H4 (cell line): ENCODE results near the gene JAG2. TPM values are rescaled to one million over a fixed set of nuclear protein-coding genes. Genes with fewer than 3 reads are reported as not detected.

ENCODE experiments used
- DNase-seq: peaks from one replicate; pipeline ENCODE4 v3.0.0-alpha.2; 2015; ENCODE audit warnings: low spot score
- total RNA-seq: library from RNA; depleted of rRNA; stranded (reverse); fragments of >200 nt; shearing (Covaris generic); gene quantifications from 2 replicates; pipeline ENCODE4 v1.2.3, GENCODE V29; 2014

JAG2 gene
- total RNA-seq, 1 experiment from 2014 or later = 0.48 TPM

DNA sequence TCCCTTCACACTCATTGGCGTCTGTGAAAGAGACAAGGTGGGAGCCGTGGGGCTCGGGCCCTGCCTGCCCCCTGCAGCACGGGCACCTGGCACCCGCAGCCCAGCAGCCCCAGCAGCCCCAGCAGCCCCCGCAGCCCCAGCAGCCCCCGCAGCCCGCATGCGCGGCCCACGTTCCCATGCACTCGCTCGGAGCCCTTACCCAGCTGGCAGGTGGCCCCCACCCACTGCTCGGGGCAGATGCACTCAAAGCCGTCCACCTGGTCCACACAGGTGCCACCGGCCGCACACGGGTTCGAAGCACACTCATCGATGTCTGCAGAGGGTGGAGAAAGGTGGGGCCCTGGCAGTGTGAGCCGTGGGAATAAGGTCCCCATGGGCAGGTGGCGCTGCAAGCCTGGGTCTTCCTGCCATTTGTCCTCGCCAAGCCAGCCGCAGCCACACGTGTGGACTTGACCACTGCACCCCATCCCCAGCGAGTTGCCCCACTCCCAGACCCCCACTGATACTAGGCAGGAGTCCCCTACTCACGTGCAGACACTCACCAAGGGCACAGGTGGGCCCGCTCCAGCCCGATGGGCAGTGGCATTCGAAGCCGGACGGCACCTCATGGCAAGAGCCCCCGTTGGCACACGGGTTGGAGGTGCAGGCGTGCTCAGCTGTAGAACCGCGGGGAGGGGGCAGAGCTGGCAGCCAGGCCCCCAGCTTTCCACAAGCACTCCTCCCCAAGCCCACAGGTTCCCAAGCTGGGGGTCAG, 17.3 kb downstream of the JAG2 start:
- no peak for DNase-seq

DNA sequence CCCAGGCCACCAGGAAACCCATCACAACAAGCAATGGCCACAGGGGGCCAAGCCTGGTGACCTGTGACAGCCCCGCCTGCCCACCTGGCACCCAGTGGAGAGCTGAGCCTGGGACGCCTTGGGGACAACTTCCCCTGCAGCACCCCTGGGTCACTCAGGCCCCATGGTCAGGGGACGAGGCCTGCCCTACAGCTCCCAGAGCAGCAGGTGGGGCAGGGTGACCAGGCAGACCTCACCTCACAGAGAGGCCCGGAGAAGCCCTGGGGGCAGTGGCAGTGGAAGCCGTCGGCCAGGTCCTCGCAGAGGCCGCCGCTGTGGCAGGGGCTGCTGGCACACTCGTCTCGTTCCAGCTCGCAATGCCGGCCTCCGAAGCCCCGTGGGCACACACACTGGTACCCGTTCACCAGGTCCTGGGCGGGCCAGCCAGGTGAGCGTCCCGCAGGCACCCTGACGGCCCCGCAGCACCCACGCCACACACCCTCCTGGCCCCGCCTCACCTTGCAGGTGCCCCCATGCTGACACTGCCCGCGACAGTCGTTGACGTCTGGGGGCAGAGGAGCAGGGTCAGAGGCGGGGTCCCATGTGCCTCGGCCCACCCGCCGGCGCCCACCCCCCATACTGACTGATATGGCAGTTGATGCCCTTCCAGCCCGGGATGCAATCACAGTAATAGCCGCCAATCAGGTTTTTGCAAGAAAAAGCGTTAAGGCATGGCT, 18.1 kb downstream of the JAG2 start:
- DNase-seq = no peak

DNA sequence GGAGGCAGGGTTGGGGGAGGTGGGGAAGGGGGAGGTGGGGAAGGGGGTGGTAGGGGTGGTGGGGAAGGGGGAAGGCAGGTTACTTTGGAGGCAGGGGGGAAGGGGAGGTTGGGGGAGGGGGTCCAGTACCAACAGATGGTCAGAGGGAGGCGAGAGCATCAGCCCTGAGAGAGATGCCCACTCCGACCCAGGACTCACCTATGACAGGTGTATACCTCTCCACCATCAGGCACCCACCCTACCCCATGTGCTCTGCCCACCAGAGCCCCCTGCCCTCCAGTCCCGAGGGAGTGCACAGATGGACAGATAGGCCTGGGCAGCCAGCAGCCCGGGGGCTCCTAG, 18.6 kb downstream of the JAG2 start:
- DNase-seq = no peak

DNA sequence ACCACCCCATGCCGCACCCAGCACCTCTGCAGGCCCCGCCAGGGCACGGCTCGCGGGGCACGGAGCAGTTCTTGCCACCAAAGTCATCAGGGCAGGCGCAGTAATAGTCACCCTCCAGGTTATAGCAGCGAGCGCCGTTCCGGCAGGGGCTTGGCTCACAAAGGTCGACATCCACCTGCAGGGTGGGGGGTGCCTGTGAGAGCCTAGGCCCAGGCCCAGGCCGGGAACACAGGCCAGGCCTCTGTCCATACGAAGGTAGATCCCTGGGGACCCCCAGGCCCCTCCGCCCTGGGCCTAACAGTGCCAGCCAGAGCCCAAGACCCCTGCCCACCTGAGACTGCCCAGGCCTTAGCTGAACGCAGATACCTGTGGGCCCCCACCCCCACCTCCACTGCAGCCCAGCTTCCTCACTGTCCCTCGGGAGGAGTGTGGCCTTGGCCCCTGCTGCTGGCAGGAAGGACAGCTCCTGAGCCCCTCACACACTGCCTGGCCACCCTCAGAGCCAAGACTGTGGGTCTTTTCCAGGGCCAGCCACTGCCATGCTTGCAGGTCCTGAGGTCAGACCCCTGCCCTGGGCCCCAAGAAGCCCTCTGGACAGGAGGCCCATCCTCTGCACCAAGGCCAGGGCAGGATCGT, 19.3 kb downstream of the JAG2 start:
- DNase-seq = no peak

DNA sequence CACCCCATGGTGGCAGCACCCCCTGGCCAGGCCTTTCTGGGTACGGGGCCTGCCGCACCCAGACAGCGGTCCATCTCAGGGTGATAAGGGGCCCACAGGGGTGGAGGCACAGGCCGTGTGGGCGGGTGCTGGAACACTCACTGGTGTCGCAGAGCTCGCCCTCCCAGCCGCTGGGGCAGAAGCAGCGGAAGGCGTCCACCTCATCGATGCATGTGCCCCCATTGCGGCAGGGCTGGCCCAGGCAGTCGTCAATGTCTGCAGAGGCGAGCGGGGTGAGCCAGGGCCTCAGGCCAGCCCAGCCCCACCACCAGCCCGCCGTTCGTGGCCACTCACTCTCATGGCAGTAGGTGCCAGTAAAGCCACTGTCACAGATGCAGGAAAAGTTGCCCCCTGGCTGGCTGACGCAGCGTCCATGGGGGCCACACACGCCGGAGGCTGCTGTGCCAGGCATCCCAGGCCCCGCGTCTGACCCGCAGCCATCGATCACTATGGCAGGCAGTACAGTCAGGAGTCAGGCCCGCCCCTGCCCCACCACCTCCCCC, 19.9 kb downstream of the JAG2 start:
- no peak for DNase-seq

DNA sequence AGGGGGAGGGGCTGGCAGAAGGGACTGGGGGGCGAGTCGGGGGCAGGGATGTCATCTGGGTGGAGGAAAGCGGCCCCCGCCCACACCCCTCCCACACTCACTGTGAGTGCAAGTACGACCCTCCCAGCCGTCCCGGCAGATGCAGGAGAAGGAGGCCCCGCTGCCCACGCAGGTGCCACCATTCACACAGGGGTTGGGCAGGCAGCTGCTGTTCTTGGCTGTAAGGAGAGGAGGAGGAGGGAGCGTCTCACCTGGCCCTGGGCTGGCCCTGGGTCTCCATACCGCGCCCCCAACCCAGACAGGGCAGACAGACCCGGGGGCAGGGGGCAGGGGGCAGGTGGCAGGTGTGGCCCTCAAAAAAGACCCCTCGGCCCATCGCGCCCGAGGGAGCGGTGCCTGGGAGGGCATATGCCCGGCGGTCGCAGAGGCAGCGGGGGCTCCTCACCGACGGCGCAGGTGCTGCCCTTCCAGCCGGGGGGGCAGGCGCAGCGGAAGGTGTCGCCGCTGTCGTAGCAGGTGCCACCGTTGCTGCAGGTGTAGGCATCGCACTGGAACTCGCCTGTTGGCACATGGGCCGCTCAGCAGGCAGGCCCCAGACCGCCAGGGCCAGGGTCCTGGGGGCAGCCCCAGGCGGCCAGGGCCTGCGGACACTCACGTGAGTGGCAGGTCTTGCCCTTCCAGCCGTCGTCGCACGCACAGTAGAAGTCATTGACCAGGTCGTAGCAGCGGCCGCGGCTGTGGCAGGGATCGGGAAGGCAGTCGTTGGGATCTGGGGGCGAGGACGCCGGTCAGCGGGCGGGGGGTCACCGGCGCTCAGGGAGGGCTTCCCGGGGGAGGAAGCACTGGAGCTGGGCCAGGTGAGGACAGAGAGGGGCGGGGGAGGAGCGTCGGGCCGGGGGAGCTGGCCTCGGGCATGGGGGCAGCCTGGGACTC, 20.6 kb downstream of the JAG2 start:
- DNase-seq = no peak

DNA sequence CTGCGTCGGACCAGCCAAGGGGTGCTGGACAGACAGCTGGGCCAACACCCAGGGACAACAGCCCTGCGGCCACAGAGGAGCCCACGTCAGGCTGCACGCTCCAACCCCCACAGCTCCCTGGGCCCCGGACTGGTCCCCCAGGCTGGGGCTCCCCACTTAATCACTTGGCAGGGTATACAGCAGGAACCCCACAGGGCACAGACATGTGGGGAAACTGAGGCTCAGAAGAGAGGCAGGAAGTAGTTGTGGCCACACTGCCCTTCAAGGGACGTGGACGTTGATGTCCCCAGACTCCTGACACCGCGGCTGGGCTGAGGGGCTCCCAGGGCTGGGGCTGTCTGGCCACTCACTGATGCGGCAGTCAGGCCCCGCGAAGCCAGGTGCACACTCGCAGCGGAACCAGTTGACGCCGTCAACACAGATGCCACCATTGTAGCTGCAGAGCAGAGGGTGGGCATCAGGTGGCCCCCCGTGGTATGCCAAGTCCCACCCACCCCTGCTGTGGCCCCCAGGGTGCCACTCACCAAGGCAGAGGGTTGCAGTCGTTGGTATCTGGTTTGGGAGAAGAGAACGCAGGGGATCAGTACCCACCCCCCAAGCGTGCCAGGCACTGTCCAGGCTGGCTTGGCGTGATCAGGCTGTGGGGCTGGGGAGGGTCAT, 21.5 kb downstream of the JAG2 start:
- DNase-seq = no peak

DNA sequence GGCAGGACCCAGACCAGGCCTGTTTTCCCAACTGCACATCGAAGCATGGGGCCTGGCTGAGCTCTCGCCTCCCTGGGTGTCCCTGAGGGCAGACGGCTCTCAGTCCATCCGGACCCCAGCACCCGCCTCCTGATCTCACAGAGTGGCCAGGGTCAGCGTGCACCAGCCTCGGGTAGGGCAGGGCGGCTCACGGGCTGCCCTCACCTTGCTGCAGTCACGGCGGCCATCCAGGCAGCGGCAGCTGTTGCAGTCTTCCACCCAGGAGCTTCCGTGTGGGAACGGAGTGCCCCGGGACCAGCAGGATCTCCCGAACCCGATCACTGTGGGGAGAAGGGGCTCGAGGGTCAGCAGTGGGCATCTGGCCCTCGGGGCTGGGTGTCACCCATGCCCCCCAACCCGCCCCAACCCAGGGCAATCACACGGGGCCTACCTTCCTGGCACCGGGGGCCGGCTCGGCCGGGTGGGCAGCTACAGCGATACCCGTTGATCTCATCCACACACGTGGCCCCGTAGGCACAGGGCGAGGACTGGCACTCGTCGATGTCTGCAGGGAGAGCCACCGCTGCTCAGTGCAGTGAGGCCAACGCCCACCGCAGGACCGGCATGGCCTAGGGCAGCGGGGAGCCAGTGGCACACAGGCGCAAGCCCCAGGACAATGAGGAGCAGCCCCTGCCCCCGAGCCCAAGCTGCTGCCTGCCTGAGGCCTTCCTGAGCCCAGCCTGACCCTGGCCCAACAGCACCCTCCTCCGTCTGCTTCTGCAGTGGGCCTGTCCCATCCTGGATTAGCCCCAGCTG, 22.2 kb downstream of the JAG2 start:
- no peak for DNase-seq

DNA sequence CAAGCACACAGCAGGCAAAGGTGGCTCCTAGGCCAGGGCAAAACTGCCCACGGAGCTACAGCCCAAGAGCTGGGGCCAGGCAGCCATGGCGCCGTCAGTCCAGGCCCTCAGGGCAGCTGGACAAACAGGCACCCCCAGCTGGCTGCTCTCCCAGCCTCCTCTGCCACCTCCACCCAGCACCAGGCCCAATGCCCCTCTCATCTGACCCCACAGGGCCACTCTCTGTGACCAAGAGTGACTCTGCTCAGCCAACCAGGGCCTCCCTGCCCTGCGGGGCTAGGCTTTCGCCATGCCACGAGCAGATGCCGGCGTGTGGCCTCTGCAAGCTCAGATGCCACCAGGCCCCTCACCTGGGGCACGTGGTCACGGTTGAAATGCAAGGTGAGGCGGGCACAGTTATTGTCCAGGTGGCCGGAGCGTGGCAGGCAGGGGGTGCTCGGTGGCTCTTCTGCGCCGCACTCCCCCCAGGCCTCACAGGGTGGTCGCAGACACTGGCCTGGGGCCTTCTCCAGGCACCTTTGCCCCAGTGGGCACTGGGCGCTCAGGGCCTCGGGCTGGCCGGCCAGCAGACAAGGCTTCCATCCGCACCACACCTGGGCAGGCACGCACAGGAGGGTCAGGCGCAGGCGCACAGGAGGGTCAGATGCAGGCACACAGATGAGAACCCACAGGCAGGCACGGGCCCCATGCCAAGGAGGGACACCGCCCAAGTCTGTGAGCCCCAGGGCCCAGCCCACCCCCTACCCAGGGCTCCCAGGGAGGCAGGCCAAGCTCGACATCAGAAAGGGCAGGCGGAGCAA, 23.0 kb downstream of the JAG2 start:
- DNase-seq = no peak

DNA sequence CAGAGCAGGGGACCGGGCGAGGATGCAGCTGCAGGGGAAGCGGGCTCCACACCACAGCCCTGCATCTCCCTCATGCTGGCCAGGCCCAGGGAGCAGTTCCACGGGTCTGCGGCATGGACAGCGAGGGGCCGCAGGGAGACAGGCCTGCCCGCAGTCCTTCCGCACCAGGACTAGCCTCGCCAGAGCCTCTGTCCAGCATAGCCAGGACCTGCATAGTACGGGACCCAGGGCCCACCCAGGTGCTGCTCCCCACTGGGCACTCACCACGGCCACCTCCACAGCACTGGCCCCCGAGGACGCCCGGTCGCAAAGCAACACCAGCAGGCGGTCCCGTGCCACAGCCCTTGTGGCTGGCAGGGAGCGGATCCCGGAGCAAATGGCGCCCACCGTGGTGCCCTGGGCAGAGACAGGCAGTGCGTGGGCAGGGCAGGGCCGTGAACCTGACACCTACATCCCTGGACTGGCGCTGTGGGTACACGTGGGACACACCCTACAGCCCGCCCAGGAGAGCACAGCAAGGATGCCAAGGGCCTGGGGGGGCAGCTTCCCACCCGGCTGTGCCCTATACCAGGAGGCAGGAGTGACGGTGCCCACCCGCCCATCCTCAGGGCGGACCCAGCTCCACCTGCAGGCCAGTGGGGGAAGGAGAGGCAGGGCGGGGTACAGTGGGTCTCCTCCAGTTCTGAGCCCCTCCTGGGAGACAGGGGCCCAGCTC, 23.8 kb downstream of the JAG2 start:
- no peak for DNase-seq

DNA sequence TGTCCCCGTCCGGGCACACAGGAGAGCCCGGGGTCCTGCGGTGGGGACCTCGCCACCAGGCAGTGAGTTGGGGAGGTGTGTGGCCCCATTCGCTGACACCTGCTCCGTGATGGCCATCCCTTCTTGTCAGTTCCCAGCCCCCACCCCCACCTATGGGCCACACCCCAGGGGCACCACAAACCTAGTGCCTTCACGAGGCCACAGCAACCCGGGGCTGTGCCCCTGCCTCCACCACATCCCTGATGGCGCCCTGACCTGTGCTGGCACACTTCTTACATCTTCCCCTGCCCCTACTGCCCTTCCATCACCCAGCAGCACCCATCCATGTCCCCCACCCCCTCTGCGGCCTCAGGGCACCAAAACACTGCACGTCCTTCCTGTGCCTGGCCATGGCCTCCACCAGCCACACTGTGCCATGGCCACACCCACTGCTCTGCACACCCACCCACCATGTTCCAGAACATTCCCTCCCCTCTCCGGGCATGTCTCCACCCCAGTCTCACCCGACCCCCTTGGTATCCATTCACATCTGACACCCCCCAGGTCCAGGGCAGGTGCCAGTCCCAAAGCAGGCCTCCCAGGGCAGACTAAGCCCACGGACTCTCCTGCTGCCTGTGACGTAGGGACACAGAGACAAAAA, 24.4 kb downstream of the JAG2 start:
- DNase-seq = no peak

DNA sequence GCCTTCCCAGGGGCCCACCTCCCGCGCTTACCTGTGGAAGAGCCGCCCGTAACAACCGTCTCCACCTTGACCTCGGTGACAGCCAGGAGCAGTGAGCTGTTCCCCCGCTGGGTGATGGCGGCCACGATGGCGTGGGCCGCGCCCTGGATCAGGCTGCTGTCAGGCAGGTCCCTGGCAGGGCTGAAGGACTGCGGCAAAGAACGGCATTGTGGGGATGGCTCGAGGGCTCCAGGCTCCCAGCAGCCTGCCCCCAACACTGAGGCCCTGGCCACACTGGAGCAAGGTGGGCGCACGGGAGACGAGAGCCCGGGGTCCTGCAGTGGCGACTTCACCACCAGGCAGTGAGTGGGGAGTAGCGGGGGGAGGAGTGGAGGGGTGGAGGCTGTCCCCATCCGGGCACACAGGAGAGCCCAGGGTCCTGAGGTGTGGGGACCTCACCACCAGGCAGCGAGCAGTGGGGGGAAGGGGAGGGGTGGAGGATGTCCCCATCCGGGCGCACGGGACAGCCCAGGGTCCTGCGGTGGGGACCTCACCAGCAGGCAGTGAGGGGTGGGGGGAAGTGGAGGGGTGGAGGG, 25.0 kb downstream of the JAG2 start:
- no peak for DNase-seq

DNA sequence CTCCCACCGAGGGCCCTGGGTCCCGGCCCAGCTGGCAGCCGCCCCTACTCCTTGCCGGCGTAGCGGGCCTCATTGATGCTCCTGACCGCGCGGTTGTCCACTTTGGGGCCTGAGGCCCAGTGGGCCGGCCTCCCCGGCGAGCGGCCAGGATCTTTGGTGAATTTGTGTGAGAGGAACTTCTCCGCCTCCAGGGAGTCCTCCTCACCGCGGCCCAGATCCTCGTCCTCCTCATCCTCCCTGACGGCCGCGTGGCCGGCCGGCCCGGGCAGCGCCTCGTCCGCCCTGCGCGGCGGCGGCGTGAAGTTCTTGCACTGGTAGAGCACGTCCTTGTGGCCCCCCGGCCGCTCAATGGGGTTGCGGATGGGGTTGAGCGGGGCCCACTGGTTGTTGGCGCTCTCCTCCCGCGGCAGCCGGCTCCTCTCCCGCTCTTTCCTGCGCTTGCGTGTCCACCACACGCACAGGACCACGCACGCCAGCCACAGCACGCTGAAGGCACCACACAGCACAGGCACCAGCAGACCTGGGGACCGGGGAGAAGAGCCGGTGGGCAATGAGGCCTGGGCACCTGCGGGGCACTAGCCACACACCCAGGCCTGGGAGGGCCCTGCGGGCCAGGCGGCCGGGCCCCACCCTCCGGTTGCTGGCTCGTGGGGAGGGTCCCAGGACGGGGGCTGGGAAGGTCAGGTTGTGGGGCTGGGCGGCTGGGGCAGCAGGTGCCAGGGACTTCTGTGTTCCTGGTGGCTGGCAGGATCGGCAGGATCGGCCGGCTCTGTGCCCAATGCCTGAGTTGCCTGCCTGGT, 25.7 kb downstream of the JAG2 start:
- DNase-seq = no peak

DNA sequence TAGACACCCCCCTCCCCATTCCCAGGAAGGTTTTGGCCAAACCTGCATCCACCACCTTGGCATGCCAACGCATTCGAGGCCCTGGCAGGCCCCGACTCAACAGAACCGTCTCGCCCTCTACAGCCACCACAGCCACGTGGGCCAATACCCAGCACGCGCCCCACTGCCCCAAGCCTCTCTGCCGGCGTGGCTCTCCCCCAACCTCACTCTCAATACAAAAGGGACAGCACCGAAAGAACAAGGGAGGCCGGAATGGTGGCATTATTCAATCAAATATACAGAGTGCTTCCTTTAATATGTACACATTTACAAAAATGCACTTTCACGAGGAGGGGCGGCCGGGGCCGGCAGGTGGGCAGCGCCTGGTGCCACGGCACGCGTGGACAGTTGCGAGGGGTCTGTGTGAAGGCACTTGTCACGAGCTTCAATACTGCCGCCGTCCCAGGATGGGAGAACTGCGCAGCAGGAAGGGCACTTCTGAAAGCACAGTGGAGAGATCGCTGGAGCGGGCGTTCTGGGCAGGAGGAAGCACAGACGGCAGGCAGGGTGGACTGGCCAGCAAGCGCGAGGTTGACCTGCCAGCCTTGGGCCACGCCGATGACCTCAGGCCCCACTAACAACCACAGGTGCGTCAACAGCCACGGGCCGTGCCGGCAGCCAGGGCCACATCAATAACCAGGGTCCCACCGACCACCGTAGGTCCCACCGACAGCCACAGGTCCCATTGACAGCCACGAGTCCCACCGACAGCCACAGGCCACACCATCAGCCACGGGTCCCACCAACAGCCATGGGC, 26.9 kb downstream of the JAG2 start:
- no peak for DNase-seq

DNA sequence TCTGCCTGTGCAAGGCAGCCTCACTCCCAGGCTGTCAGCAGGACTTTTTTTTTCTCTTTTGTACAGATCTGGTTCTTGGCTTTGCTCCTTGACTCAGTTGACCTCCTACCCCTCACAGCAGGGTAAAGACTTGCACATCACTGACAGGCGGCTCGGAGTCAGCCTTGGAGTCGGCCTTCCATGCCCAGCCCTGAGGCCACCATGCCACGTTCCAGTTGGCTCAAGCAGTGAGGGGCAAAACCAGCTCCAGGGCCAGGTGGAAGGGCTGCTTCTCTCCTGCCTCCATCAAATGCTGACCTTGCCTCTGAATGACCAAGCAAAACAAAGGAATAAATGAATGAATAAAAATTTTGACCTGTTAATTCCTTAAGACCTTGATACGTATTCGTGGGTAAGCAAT, 27.6 kb downstream of the JAG2 start:
- DNase-seq = no peak

DNA sequence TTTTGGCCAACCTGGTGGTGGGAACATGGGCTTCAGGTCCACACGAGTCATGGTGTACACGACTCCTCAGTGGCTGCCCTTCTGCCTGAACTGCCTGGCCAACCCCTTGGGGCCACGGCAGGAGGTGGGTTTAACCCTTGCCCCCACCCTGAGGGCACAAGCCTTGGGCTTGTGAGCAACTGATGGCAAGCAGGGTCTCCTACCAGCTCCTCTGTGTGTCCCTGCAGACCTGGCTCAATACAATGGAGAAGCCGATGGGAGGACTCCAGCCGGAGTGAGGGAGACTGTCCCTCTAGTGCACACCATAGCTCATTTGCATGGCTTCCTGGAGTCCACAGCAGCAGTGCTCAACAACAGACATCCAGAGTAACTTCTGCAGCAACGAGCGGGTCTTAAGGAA, 28.0 kb downstream of the JAG2 start:
- DNase-seq = no peak
